ENCODE measurements around the gene OSBP2.

The OSBP2 gene

GRCh38 chr22:30821381-30821780 is 126.7 kb downstream of the OSBP2 start:
- no peak for DNase-seq

GRCh38 chr22:30821863-30822215 is 127.2 kb downstream of the OSBP2 start:
- no peak for DNase-seq

- no peak for DNase-seq
Observed at GRCh38 chr22:30822216-30823014, 127.7 kb downstream of the OSBP2 start.

- no peak for DNase-seq
Observed at GRCh38 chr22:30823015-30823370, 128.3 kb downstream of the OSBP2 start.

GRCh38 chr22:30824096-30824495 is 129.4 kb downstream of the OSBP2 start:
- DNase-seq, result no peak

- no peak for DNase-seq
Observed at GRCh38 chr22:30824711-30825110, 130.0 kb downstream of the OSBP2 start.

- no peak for DNase-seq
Observed at GRCh38 chr22:30825711-30826505, 131.2 kb downstream of the OSBP2 start.

- DNase-seq, result no peak
Observed at GRCh38 chr22:30826670-30827355, 132.1 kb downstream of the OSBP2 start.

- DNase-seq, result no peak
Observed at GRCh38 chr22:30827646-30828045, 133.0 kb downstream of the OSBP2 start.

GRCh38 chr22:30828187-30829155 is 133.8 kb downstream of the OSBP2 start:
- DNase-seq, result no peak

GRCh38 chr22:30829901-30830550 is 135.4 kb downstream of the OSBP2 start:
- no peak for DNase-seq

- peak; percentile 58 for DNase-seq
Observed at GRCh38 chr22:30830907-30831306, 136.2 kb downstream of the OSBP2 start.

GRCh38 chr22:30832407-30832987 is 137.8 kb downstream of the OSBP2 start:
- DNase-seq, result no peak

GRCh38 chr22:30833322-30833721 is 138.6 kb downstream of the OSBP2 start:
- no peak for DNase-seq

- no peak for DNase-seq
Observed at GRCh38 chr22:30837531-30837930, 142.9 kb downstream of the OSBP2 start.

GRCh38 chr22:30838111-30838510 is 143.4 kb downstream of the OSBP2 start:
- no peak for DNase-seq

GRCh38 chr22:30841273-30841672 is 146.6 kb downstream of the OSBP2 start:
- DNase-seq, result no peak

GRCh38 chr22:30843245-30843644 is 148.6 kb downstream of the OSBP2 start:
- no peak for DNase-seq

GRCh38 chr22:30847583-30847982 is 152.9 kb downstream of the OSBP2 start:
- DNase-seq, result no peak

- DNase-seq, result peak; percentile 14
Observed at GRCh38 chr22:30855266-30855665, 160.6 kb downstream of the OSBP2 start.

GRCh38 chr22:30855677-30856518 is 161.2 kb downstream of the OSBP2 start:
- DNase-seq, result no peak
